K562 (cell line): ENCODE data around the gene MIR17HG. TPM values are rescaled to one million over a fixed set of nuclear protein-coding genes. Genes with fewer than 3 reads are reported as not detected.

Experiments used
- ATAC-seq: fragments of 200-7000 bp; cut with Tn5 transposase; 3 replicates; pipeline ENCODE4 v1.9.1; 2020; ENCODE audit warnings: moderate library complexity
- BruUV-seq: library from RNA; stranded (reverse); fragments of 400-500 nt; replicated peaks from 2 replicates; lab custom pipeline; 2021; lab: Mats Ljungman, UMichigan
- CTCF ChIA-PET: fragments of 300-600 bp; formaldehyde crosslinking; extraction: SDS; loops from one replicate; lab custom pipeline; 2021; ENCODE audit warnings: low intra/inter-chr PET ratio; lab: Yijun Ruan, JAX
- POLR2A ChIA-PET: fragments of 300-600, 350-650 bp; sonication (Branson Sonifier 250); formaldehyde crosslinking; extraction: SDS; loops from one replicate; lab custom pipeline; 2021; ENCODE audit warnings: antibody characterized with exemption, inconsistent platforms; lab: Yijun Ruan, JAX
- DNase-seq, 4 experiments: peaks; one replicate each; pipeline versions ENCODE4 v3.0.0 to v3.0.0-alpha.2; 2011 to 2018; ENCODE audit warnings: low spot score in 3 of 4, mixed read lengths in 3 of 4; ENCODE audit errors: extremely low read depth in 1 of 4
- FAIRE-seq: peaks from 2 replicates; lab custom pipeline; 2011; peaks lifted over from hg19 to GRCh38; lab: Jason Lieb, UNC
- H2AFZ ChIP-seq: 2 replicates; pipeline ENCODE4 v1.6.0; 2011; ENCODE audit warnings: low read depth, low read length, control low read depth, inconsistent platforms
- H3K27ac ChIP-seq: fragments of 200-600 bp; 3 replicates; pipeline ENCODE4 v1.8.0; 2011; ENCODE audit warnings: low read depth, mild to moderate bottlenecking, control low read depth, inconsistent platforms, low read length, moderate library complexity, mixed read lengths; ENCODE audit errors: extremely low read depth
- H3K27me3 ChIP-seq, 2 experiments: fragments of 300-600 bp in 1 of 2; 2 replicates in 1 of 2; 3 replicates in 1 of 2; pipeline versions ENCODE4 v1.6.0 to v1.8.0; 2011; ENCODE audit warnings: inconsistent platforms in 2 of 2, low read length in 2 of 2, mild to moderate bottlenecking in 1 of 2, mixed read lengths in 1 of 2, moderate library complexity in 1 of 2; ENCODE audit not compliant: control insufficient read depth in 2 of 2, insufficient read depth in 2 of 2
- H3K36me3 ChIP-seq: fragments of 300-600 bp; 3 replicates; pipeline ENCODE4 v1.8.0; 2011; ENCODE audit warnings: mild to moderate bottlenecking, low read length, inconsistent platforms; ENCODE audit not compliant: control insufficient read depth, insufficient read depth
- H3K4me1 ChIP-seq, 2 experiments: fragments of 200-600 bp in 1 of 2; replicated peaks in 1 of 2; 2 replicates in 1 of 2; 3 replicates in 1 of 2; pipeline versions ENCODE4 v1.5.1 to v1.8.0; 2011; ENCODE audit warnings: inconsistent platforms in 2 of 2, low read length in 2 of 2, mild to moderate bottlenecking in 1 of 2, mixed read lengths in 1 of 2, moderate library complexity in 1 of 2; ENCODE audit not compliant: control insufficient read depth in 2 of 2, insufficient read depth in 2 of 2
- H3K4me2 ChIP-seq: 2 replicates; pipeline ENCODE4 v1.6.1; 2011; ENCODE audit warnings: low read length, control low read depth, inconsistent platforms, mixed read lengths; ENCODE audit not compliant: insufficient read depth
- H3K4me3 ChIP-seq: fragments of 200-600 bp; sonication (generic), shearing (Covaris generic); 2 replicates; pipeline ENCODE4 v1.5.1; 2016; ENCODE audit warnings: control low read depth, inconsistent platforms
- H3K79me2 ChIP-seq: fragments of 200-600 bp; 3 replicates; pipeline ENCODE4 v1.8.0; 2011; ENCODE audit warnings: low read length, inconsistent platforms; ENCODE audit not compliant: control insufficient read depth, insufficient read depth
- H3K9ac ChIP-seq, 2 experiments: 2 replicates each; pipeline versions ENCODE4 v1.6.0 to v1.6.1; 2011; ENCODE audit warnings: low read depth in 2 of 2, low read length in 2 of 2, control low read depth in 1 of 2, inconsistent platforms in 1 of 2, mild to moderate bottlenecking in 1 of 2, mixed read lengths in 1 of 2; ENCODE audit not compliant: insufficient read depth in 1 of 2
- H3K9me1 ChIP-seq: one replicate; pipeline ENCODE4 v1.6.0; 2011; ENCODE audit warnings: inconsistent platforms, mild to moderate bottlenecking, low read length, moderate library complexity; ENCODE audit not compliant: control insufficient read depth, insufficient read depth
- H3K9me3 ChIP-seq: replicated peaks from 2 replicates; pipeline ENCODE4 v1.5.1; 2011; ENCODE audit warnings: low read depth, low read length, inconsistent platforms; ENCODE audit not compliant: control insufficient read depth, insufficient read depth
- H4K20me1 ChIP-seq: replicated peaks from 2 replicates; pipeline ENCODE4 v1.6.1; 2011; ENCODE audit warnings: low read length, inconsistent platforms, mixed read lengths; ENCODE audit not compliant: control insufficient read depth, insufficient read depth
- CHD4 ChIP-seq: fragments of 200-600 bp; sonication (generic); IDR thresholded peaks from 3 replicates; pipeline ENCODE4 v1.6.1; 2012; ENCODE audit warnings: low read depth, mild to moderate bottlenecking, mixed read lengths, low read length, inconsistent platforms; ENCODE audit not compliant: insufficient read depth, insufficient replicate concordance, poor library complexity, severe bottlenecking
- E2F3 ChIP-seq: fragments of 250-450 bp; sonication (Bioruptor Pico); IDR thresholded peaks from 2 replicates; pipeline ENCODE4 v1.4.0; 2020; ENCODE audit warnings: mild to moderate bottlenecking
- KDM1A ChIP-seq, 2 experiments: fragments of 450-650 bp; IDR thresholded peaks; 2 replicates each; pipeline ENCODE4 v1.6.1; 2016; ENCODE audit warnings: mild to moderate bottlenecking in 2 of 2
- PHTF2 ChIP-seq: fragments of 250-450 bp; sonication (Bioruptor Pico); IDR thresholded peaks from 2 replicates; pipeline ENCODE4 v1.5.0; 2021; ENCODE audit warnings: mild to moderate bottlenecking
- RHOXF2B ChIP-seq: fragments of 250-450 bp; sonication (Bioruptor Pico); conservative IDR thresholded peaks from 2 replicates; pipeline ENCODE4 v1.5.1; 2021
- ZC3H4 ChIP-seq: sonication (generic); formaldehyde crosslinking; IDR thresholded peaks from 2 replicates; pipeline ENCODE4 v1.9.0; 2021; ENCODE audit warnings: missing genetic modification reagents, borderline replicate concordance
- ZEB2 ChIP-seq: fragments of 450-650 bp; IDR thresholded peaks from 2 replicates; pipeline ENCODE4 v1.6.1; 2016
- ZKSCAN1 ChIP-seq: fragments of 150-350 bp; IDR thresholded peaks from 2 replicates; pipeline ENCODE4 v1.6.1; 2016; ENCODE audit warnings: low read depth, low read length
- ZNF584 ChIP-seq: fragments of 200-800 bp; sonication (Bioruptor generic); IDR thresholded peaks from 2 replicates; pipeline ENCODE4 v1.6.1; 2016; ENCODE audit warnings: low read depth, mild to moderate bottlenecking, missing genetic modification characterization, missing compliant biosample characterization
- ZNF79 ChIP-seq: fragments of 250-450 bp; sonication (Bioruptor Pico); IDR thresholded peaks from 2 replicates; pipeline ENCODE4 v1.4.0; 2020; ENCODE audit warnings: low read depth, mild to moderate bottlenecking, moderate library complexity
- ZNF830 ChIP-seq: fragments of 250-450 bp; sonication (Bioruptor Pico); IDR thresholded peaks from 2 replicates; pipeline ENCODE4 v1.5.0; 2021; ENCODE audit warnings: mild to moderate bottlenecking
- WGBS: fragments of 100-300 bp; shearing (Covaris generic); methylation state at CpG from one replicate; pipeline ENCODE4 v1.1.6; 2016; ENCODE audit warnings: low coverage, mixed read lengths; ENCODE audit not compliant: insufficient coverage; ENCODE audit errors: missing lambda C conversion rate; 5-methylcytosine and 5-hydroxymethylcytosine counted together
- in situ Hi-C: fragments of 300-500 bp; cut with MboI; formaldehyde crosslinking; loops from 4 replicates; pipeline ENCODE4 v1.15.0; 2018; ENCODE audit warnings: inconsistent platforms, mixed read lengths
- intact Hi-C: fragments of 100-400 bp; cut with micrococcal nuclease; formaldehyde crosslinking; loops from 2 replicates; pipeline ENCODE4 v1.14.2; 2022
- polyA plus RNA-seq, 8 experiments: library from polyadenylated mRNA; depleted of rRNA in 4 of 8; stranded (reverse) in 5 of 8; unstranded in 3 of 8; fragments of >200 nt; fragmentation: Nextera tagmentation in 2 of 8; fragmentation: Illumina TruSeq in 1 of 8; extraction: Ambion mirVana in 2 of 8; extraction: Trizol in 1 of 8; gene quantifications; 2 replicates each; pipeline versions ENCODE4 v1.2.1 to v1.2.3, GENCODE V29; 2011 to 2014; ENCODE audit warnings: inconsistent platforms in 1 of 8, missing spikeins in 1 of 8
- total RNA-seq, 7 experiments: library from RNA; depleted of rRNA in 6 of 7; stranded (reverse); fragments of >200 nt in 6 of 7; fragmentation: Illumina TruSeq in 2 of 7; extraction: Trizol in 2 of 7; gene quantifications; 2 replicates each; pipeline versions ENCODE4 v1.2.1 to v1.2.3, GENCODE V29; 2011 to 2021; ENCODE audit warnings: low replicate concordance in 1 of 7
- TF ChIP-seq, protein P1 (sequence below): fragments of 250-450 bp; sonication (Bioruptor Pico); IDR thresholded peaks from 2 replicates; pipeline ENCODE4 v1.9.0; 2021; ENCODE audit warnings: mild to moderate bottlenecking, inconsistent platforms
- TF ChIP-seq, protein P2 (sequence below), 3 experiments: IDR thresholded peaks in 2 of 3; conservative IDR thresholded peaks in 1 of 3; 2 replicates each; pipeline ENCODE4 v1.5.1; 2011 to 2012; ENCODE audit warnings: low read length in 3 of 3, mild to moderate bottlenecking in 3 of 3, control low read depth in 2 of 3, improper control_type of control experiment in 1 of 3, inconsistent platforms in 1 of 3, low read depth in 1 of 3, mixed read lengths in 1 of 3, moderate library complexity in 1 of 3; ENCODE audit not compliant: insufficient read depth in 2 of 3
- TF ChIP-seq, protein P3 (sequence below): fragments of 250-450 bp; sonication (Bioruptor Pico); IDR thresholded peaks from 2 replicates; pipeline ENCODE4 v1.5.0; 2021; ENCODE audit warnings: mild to moderate bottlenecking, moderate library complexity
- TF ChIP-seq, protein P4 (sequence below): fragments of 450-650 bp; IDR thresholded peaks from 2 replicates; pipeline ENCODE4 v1.6.1; 2016

The MIR17HG gene
- total and polyA plus RNA-seq, 9 of the 15 experiments (the other 6 are each of a cell fraction or from before 2014, with no cell fraction given) = 44.2 to 218 (median 77.8) TPM

DNA sequence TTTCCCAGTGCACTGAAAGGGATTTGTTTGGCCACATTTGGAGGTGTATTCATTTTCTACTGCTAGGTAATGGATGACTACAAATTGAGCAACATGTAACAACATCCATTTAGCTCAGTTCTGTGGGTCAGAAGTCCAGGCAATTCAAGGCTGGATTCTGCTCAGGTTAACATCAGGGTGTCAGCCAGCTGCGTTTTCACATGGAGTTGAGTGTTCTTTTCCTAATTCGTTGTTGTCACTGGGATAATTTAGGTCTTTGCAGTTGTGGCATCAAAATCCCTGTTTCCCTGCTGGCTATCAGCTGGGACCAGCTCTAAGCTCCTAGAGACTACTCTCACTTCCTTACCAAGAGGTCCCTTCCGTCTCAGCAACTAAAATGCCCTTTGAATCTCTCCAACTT lies 25.4 kb downstream of the MIR17HG start:
- H3K4me2 ChIP-seq = no peak overlapping the region
- H3K9me3 ChIP-seq = no peaks in the 10 kb centered on the region
- H3K4me1 ChIP-seq = peaks cover 0 to 9% of the 10 kb centered on the region in 2 experiments; a peak in 3 of 5 replicates
- 0% methylated on average over 3 of the region's 3 CpGs for WGBS
- H3K4me3 ChIP-seq = no peak overlapping the region
- no peaks in the 10 kb centered on the region for H3K79me2 ChIP-seq
- in situ Hi-C loops (no loop called here), intact Hi-C loops (no loop called here)
- H3K36me3 ChIP-seq = no peaks in the 10 kb centered on the region
- no peaks in the 10 kb centered on the region for H3K9me1 ChIP-seq
- H2AFZ ChIP-seq = no peak overlapping the region
- no peaks in the 10 kb centered on the region for H4K20me1 ChIP-seq
- no peak overlapping the region for H3K27ac ChIP-seq
- ATAC-seq (no peak), FAIRE-seq (no peak), DNase-seq (no peak)
- ChIA-PET POLR2A (interaction anchor here (1.1 to 3.7 kb wide), 7 partner anchors 9 to 47 kb away, joined by 3 to 41 read pairs (median 5); partner anchors contain the start of gene MIR17HG), CTCF (no interaction called here)
- no TSS peak for BruUV-seq
- no peak overlapping the region for H3K9ac ChIP-seq
- H3K27me3 ChIP-seq = no peaks in the 10 kb centered on the region; a peak in 1 of 5 replicates
- TF ChIP-seq ZNF584 (CRISPR knock-in tag) = no peak
- no peak for TF ChIP-seq ZNF830 (CRISPR knock-in tag)
- TF ChIP-seq CHD4 = no peak
- TF ChIP-seq ZNF79 (CRISPR knock-in tag) = no peak
- TF ChIP-seq RHOXF2B (CRISPR knock-in tag) = no peak
- TF ChIP-seq, protein P1, sequence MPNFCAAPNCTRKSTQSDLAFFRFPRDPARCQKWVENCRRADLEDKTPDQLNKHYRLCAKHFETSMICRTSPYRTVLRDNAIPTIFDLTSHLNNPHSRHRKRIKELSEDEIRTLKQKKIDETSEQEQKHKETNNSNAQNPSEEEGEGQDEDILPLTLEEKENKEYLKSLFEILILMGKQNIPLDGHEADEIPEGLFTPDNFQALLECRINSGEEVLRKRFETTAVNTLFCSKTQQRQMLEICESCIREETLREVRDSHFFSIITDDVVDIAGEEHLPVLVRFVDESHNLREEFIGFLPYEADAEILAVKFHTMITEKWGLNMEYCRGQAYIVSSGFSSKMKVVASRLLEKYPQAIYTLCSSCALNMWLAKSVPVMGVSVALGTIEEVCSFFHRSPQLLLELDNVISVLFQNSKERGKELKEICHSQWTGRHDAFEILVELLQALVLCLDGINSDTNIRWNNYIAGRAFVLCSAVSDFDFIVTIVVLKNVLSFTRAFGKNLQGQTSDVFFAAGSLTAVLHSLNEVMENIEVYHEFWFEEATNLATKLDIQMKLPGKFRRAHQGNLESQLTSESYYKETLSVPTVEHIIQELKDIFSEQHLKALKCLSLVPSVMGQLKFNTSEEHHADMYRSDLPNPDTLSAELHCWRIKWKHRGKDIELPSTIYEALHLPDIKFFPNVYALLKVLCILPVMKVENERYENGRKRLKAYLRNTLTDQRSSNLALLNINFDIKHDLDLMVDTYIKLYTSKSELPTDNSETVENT (CRISPR knock-in tag) = no peak
- no peak for TF ChIP-seq ZKSCAN1
- TF ChIP-seq PHTF2 (CRISPR knock-in tag) = no peak
- TF ChIP-seq KDM1A (IDR thresholded peaks at IDR 0.05) = no peak
- TF ChIP-seq, protein P2, sequence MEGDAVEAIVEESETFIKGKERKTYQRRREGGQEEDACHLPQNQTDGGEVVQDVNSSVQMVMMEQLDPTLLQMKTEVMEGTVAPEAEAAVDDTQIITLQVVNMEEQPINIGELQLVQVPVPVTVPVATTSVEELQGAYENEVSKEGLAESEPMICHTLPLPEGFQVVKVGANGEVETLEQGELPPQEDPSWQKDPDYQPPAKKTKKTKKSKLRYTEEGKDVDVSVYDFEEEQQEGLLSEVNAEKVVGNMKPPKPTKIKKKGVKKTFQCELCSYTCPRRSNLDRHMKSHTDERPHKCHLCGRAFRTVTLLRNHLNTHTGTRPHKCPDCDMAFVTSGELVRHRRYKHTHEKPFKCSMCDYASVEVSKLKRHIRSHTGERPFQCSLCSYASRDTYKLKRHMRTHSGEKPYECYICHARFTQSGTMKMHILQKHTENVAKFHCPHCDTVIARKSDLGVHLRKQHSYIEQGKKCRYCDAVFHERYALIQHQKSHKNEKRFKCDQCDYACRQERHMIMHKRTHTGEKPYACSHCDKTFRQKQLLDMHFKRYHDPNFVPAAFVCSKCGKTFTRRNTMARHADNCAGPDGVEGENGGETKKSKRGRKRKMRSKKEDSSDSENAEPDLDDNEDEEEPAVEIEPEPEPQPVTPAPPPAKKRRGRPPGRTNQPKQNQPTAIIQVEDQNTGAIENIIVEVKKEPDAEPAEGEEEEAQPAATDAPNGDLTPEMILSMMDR (IDR thresholded peaks at IDR 0.05 in 2 of 3, conservative IDR thresholded peaks at IDR 0.05 in 1 of 3; ENCODE audit: insufficient read depth in 2 of 3, low read depth in 1 of 3, low read length in 3 of 3) = no peak
- TF ChIP-seq, protein P3, sequence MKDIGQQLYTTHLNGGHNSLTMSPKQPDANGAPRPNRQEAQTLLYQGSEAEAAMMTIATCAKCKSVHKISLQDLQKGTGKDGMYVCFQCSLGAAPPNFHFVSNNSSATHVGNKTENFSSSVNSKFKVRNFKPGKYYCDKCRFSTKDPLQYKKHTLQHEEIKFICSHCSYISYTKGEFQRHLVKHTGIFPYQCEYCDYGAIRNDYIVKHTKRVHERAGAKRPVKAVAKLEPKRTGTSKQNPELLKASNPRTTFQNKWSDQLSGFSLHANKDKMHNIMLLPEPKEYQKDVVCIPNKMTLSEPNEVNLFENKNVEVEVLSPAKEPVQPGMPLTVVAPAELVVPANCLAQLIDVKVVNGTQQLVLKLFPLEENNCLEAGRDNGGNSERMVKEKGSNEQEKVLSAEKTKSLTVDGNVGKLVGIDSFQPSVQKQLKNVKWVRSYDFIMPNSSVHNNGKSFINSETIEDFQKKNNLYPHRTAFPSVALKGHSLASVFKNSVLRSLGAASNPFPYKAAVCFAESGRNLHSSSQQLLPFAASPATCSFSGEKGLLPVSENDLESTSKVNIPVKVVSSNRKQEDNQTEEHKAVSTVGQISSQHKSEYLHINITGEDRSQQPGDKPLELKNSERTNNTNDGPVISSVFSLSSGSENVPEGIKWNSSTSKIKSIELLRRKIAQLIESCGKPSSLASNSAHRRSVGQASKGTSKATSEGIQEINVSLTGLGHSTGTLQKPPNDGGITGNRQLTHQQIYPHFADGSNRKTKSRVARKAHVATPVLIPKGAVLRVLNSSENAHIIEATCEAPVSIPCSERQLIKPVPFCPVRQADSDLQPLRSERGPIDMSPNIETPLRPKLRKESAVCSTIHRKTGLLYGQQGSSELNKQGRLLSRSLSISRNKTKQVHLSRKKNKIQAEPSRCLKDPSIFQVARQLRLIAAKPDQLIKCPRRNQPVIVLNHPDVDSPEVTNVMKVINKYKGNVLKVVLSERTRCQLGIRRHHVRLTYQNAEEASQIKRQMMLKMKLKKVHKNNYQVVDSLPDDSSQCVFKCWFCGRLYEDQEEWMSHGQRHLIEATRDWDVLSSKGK (CRISPR knock-in tag) = no peak
- no peak for TF ChIP-seq ZEB2
- TF ChIP-seq ZC3H4 (CRISPR knock-in tag) = no peak
- no peak for TF ChIP-seq E2F3 (CRISPR knock-in tag)
- TF ChIP-seq, protein P4, sequence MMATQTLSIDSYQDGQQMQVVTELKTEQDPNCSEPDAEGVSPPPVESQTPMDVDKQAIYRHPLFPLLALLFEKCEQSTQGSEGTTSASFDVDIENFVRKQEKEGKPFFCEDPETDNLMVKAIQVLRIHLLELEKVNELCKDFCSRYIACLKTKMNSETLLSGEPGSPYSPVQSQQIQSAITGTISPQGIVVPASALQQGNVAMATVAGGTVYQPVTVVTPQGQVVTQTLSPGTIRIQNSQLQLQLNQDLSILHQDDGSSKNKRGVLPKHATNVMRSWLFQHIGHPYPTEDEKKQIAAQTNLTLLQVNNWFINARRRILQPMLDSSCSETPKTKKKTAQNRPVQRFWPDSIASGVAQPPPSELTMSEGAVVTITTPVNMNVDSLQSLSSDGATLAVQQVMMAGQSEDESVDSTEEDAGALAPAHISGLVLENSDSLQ = no peak
